ENCODE results near the gene SLC30A1. TPM values are rescaled to one million over a fixed set of nuclear protein-coding genes. Genes with fewer than 3 reads are reported as not detected.

The SLC30A1 gene
- total and polyA plus RNA-seq, 5 donors from 2014 or later: 1.8 to 8.1 (median 3.7) TPM

DNA sequence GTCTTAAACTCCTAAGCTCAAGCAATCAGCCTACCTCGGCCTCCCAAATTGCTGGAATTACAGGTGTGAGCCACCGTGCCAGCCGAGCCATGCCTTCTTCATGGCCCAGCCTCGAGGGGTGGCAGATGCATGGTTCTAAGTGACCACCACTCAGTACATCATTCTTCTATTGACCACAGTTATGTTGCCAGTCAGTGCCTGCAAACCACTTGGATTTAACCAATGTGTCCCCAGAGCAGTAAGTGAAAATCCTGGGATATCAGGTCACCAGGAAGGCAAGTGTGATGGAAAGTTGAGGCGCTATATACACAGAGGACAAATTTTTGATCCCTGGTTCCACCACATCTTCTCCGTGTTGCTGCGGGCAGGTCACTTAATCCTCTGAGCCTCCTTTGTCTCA, 50.0 kb downstream of the SLC30A1 start:
- Mint-ChIP-seq H3K36me3 (no peaks in the 10 kb centered on the region), H3K4me1 (peaks cover 0 to 11% (median 5%) of the 10 kb centered on the region in 4 donors), H3K27me3 (no peaks in the 10 kb centered on the region), H3K9me3 (peaks cover 0 to 4% (median 0%) of the 10 kb centered on the region in 7 donors), H3K4me3 (no peak overlapping the region), H3K27ac (no peak overlapping the region)
- no peak for DNase-seq
- Histone ChIP-seq H3K36me3 (ENCODE audit: control insufficient read depth, insufficient read depth, low read length) (no peaks in the 10 kb centered on the region), H3K4me3 (ENCODE audit: low read depth, low read length) (no peak overlapping the region), H3K9me3 (ENCODE audit: control insufficient read depth in 2 of 2, low read length in 2 of 2) (no peaks in the 10 kb centered on the region), H3K4me1 (ENCODE audit: control insufficient read depth, insufficient read depth, low read length, poor library complexity, severe bottlenecking) (no peaks in the 10 kb centered on the region), H3K27ac (ENCODE audit: insufficient read depth, low read length, poor library complexity, severe bottlenecking) (no peak overlapping the region), H3K27me3 (ENCODE audit: control insufficient read depth, insufficient read depth, low read length) (no peaks in the 10 kb centered on the region)
- no peak for ATAC-seq (ENCODE audit: low read depth in 2 of 2)

GRCh38 chr1:211527888-211528287, 51.1 kb downstream of the SLC30A1 start:
- Histone ChIP-seq H3K4me3 (ENCODE audit: low read depth, low read length) (no peak overlapping the region), H3K4me1 (ENCODE audit: control insufficient read depth, insufficient read depth, low read length, poor library complexity, severe bottlenecking) (no peaks in the 10 kb centered on the region), H3K27me3 (ENCODE audit: control insufficient read depth, insufficient read depth, low read length) (no peaks in the 10 kb centered on the region), H3K9me3 (ENCODE audit: control insufficient read depth in 2 of 2, low read length in 2 of 2) (no peaks in the 10 kb centered on the region), H3K36me3 (ENCODE audit: control insufficient read depth, insufficient read depth, low read length) (no peaks in the 10 kb centered on the region), H3K27ac (ENCODE audit: insufficient read depth, low read length, poor library complexity, severe bottlenecking) (no peak overlapping the region)
- Mint-ChIP-seq H3K27me3 (no peaks in the 10 kb centered on the region), H3K4me3 (no peak overlapping the region), H3K27ac (no peak overlapping the region), H3K36me3 (no peaks in the 10 kb centered on the region), H3K4me1 (peaks cover 0 to 11% (median 5%) of the 10 kb centered on the region in 4 donors), H3K9me3 (peaks cover 0 to 4% (median 0%) of the 10 kb centered on the region in 7 donors)
- DNase-seq (peak in 1 of 3 donors; percentile 13), ATAC-seq (ENCODE audit: low read depth in 2 of 2) (no peak)

GRCh38 chr1:211527006-211527405, 52.0 kb downstream of the SLC30A1 start:
- Mint-ChIP-seq H3K4me1 (peaks cover 0 to 11% (median 5%) of the 10 kb centered on the region in 4 donors), H3K4me3 (no peak overlapping the region), H3K27me3 (no peaks in the 10 kb centered on the region), H3K27ac (peak overlapping the region in 1 of 3 donors; percentile 11), H3K36me3 (no peaks in the 10 kb centered on the region), H3K9me3 (peaks cover 0 to 4% (median 0%) of the 10 kb centered on the region in 7 donors)
- Histone ChIP-seq H3K9me3 (ENCODE audit: control insufficient read depth in 2 of 2, low read length in 2 of 2) (no peaks in the 10 kb centered on the region), H3K36me3 (ENCODE audit: control insufficient read depth, insufficient read depth, low read length) (no peaks in the 10 kb centered on the region), H3K27ac (ENCODE audit: insufficient read depth, low read length, poor library complexity, severe bottlenecking) (no peak overlapping the region), H3K4me1 (ENCODE audit: control insufficient read depth, insufficient read depth, low read length, poor library complexity, severe bottlenecking) (no peaks in the 10 kb centered on the region), H3K4me3 (ENCODE audit: low read depth, low read length) (no peak overlapping the region), H3K27me3 (ENCODE audit: control insufficient read depth, insufficient read depth, low read length) (no peaks in the 10 kb centered on the region)
- ATAC-seq (ENCODE audit: low read depth in 2 of 2) (no peak), DNase-seq (no peak)

DNA sequence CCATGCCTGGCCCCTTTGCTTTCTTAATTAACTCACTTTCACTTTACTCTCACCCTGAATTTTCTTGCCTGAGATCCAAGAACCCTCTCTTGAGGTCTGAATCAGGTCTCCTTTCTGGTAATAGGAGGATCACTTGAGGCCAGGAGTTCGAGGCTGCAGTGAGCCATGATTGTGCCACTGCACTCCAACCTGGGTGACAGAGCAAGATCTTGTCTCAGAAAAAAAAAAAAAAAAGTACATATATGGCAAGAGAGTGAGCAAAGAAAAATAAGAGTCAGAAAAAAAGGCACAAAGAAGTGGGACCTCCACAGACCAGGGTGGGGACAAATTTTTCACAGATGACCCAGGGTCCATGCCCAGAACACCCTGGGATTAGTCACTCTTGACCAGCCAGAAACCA, 52.9 kb downstream of the SLC30A1 start:
- no peak overlapping the region for H3K4me3 Mint-ChIP-seq
- Histone ChIP-seq H3K36me3 (ENCODE audit: control insufficient read depth, insufficient read depth, low read length) (no peaks in the 10 kb centered on the region), H3K27ac (ENCODE audit: insufficient read depth, low read length, poor library complexity, severe bottlenecking) (no peak overlapping the region), H3K4me1 (ENCODE audit: control insufficient read depth, insufficient read depth, low read length, poor library complexity, severe bottlenecking) (no peaks in the 10 kb centered on the region), H3K9me3 (ENCODE audit: control insufficient read depth in 2 of 2, low read length in 2 of 2) (no peaks in the 10 kb centered on the region), H3K27me3 (ENCODE audit: control insufficient read depth, insufficient read depth, low read length) (no peaks in the 10 kb centered on the region), H3K4me3 (ENCODE audit: low read depth, low read length) (no peak overlapping the region)
- no peaks in the 10 kb centered on the region for H3K27me3 Mint-ChIP-seq
- ATAC-seq (ENCODE audit: low read depth in 2 of 2) (no peak), DNase-seq (no peak)
- H3K9me3 Mint-ChIP-seq: peaks cover 0 to 4% (median 0%) of the 10 kb centered on the region in 7 donors
- no peak overlapping the region for H3K27ac Mint-ChIP-seq
- no peaks in the 10 kb centered on the region for H3K36me3 Mint-ChIP-seq
- H3K4me1 Mint-ChIP-seq: peaks cover 0 to 11% (median 5%) of the 10 kb centered on the region in 4 donors

- Histone ChIP-seq H3K4me3 (ENCODE audit: low read depth, low read length) (no peak overlapping the region), H3K27me3 (ENCODE audit: control insufficient read depth, insufficient read depth, low read length) (no peaks in the 10 kb centered on the region), H3K9me3 (ENCODE audit: control insufficient read depth in 2 of 2, low read length in 2 of 2) (no peaks in the 10 kb centered on the region), H3K27ac (ENCODE audit: insufficient read depth, low read length, poor library complexity, severe bottlenecking) (no peak overlapping the region), H3K36me3 (ENCODE audit: control insufficient read depth, insufficient read depth, low read length) (no peaks in the 10 kb centered on the region), H3K4me1 (ENCODE audit: control insufficient read depth, insufficient read depth, low read length, poor library complexity, severe bottlenecking) (no peaks in the 10 kb centered on the region)
- H3K4me1 Mint-ChIP-seq: peaks cover 0 to 11% (median 5%) of the 10 kb centered on the region in 4 donors
- H3K27me3 Mint-ChIP-seq: no peaks in the 10 kb centered on the region
- DNase-seq (no peak), ATAC-seq (ENCODE audit: low read depth in 2 of 2) (no peak)
- H3K27ac Mint-ChIP-seq: no peak overlapping the region
- no peaks in the 10 kb centered on the region for H3K36me3 Mint-ChIP-seq
- peaks cover 0 to 4% (median 0%) of the 10 kb centered on the region in 7 donors for H3K9me3 Mint-ChIP-seq
- no peak overlapping the region for H3K4me3 Mint-ChIP-seq
Observed at GRCh38 chr1:211525101-211525676, 53.8 kb downstream of the SLC30A1 start.

- H3K36me3 Mint-ChIP-seq: no peaks in the 10 kb centered on the region
- H3K4me3 Mint-ChIP-seq: no peak overlapping the region
- H3K9me3 Mint-ChIP-seq: peaks cover 0 to 2% (median 0%) of the 10 kb centered on the region in 7 donors
- no peak overlapping the region for H3K27ac Mint-ChIP-seq
- H3K4me1 ChIP-seq (ENCODE audit: control insufficient read depth, insufficient read depth, low read length, poor library complexity, severe bottlenecking): no peaks in the 10 kb centered on the region
- H3K36me3 ChIP-seq (ENCODE audit: control insufficient read depth, insufficient read depth, low read length): no peaks in the 10 kb centered on the region
- ATAC-seq (ENCODE audit: low read depth in 2 of 2) (no peak), DNase-seq (no peak)
- no peak overlapping the region for H3K27ac ChIP-seq (ENCODE audit: insufficient read depth, low read length, poor library complexity, severe bottlenecking)
- no peaks in the 10 kb centered on the region for H3K27me3 Mint-ChIP-seq
- no peak overlapping the region for H3K4me3 ChIP-seq (ENCODE audit: low read depth, low read length)
- peaks cover 0 to 11% (median 5%) of the 10 kb centered on the region in 4 donors for H3K4me1 Mint-ChIP-seq
- H3K27me3 ChIP-seq (ENCODE audit: control insufficient read depth, insufficient read depth, low read length): no peaks in the 10 kb centered on the region
- H3K9me3 ChIP-seq (ENCODE audit: control insufficient read depth in 2 of 2, low read length in 2 of 2): no peaks in the 10 kb centered on the region
Observed at GRCh38 chr1:211524521-211524920, 54.4 kb downstream of the SLC30A1 start.

DNA sequence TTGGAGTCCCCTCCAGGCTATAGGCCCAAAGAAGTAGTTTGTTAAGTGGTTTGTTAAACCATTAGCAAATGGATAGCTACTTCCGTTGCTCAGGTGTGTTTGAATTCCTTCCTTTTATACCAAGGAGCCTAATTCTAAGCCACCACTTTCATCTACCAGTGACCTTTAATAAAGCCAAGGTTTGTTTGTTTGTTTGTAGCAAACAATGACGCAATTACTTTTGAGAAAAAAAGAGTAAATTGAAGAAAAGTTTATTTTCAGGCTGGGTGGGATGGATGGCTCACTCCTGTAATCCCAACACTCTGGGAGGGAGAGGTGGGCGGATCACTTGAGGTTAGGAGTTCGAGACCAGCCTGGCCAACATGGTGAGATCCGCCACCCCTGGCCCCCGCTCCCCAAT, 56.2 kb downstream of the SLC30A1 start:
- H3K36me3 ChIP-seq (ENCODE audit: control insufficient read depth, insufficient read depth, low read length): no peaks in the 10 kb centered on the region
- no peaks in the 10 kb centered on the region for H3K27me3 ChIP-seq (ENCODE audit: control insufficient read depth, insufficient read depth, low read length)
- Mint-ChIP-seq H3K36me3 (no peaks in the 10 kb centered on the region), H3K4me3 (no peak overlapping the region), H3K9me3 (peaks cover 0 to 2% (median 0%) of the 10 kb centered on the region in 7 donors), H3K27ac (no peak overlapping the region), H3K27me3 (no peaks in the 10 kb centered on the region), H3K4me1 (peaks cover 0 to 8% (median 5%) of the 10 kb centered on the region in 4 donors)
- ATAC-seq (ENCODE audit: low read depth in 2 of 2) (no peak), DNase-seq (no peak)
- no peak overlapping the region for H3K27ac ChIP-seq (ENCODE audit: insufficient read depth, low read length, poor library complexity, severe bottlenecking)
- no peak overlapping the region for H3K4me3 ChIP-seq (ENCODE audit: low read depth, low read length)
- no peaks in the 10 kb centered on the region for H3K9me3 ChIP-seq (ENCODE audit: control insufficient read depth in 2 of 2, low read length in 2 of 2)
- no peaks in the 10 kb centered on the region for H3K4me1 ChIP-seq (ENCODE audit: control insufficient read depth, insufficient read depth, low read length, poor library complexity, severe bottlenecking)

Measured in CD4-positive, CD25-positive, alpha-beta regulatory T cell (primary cell).